CD4-positive, CD25-positive, alpha-beta regulatory T cell (primary cell): ENCODE results near the gene LRP2. TPM values are rescaled to one million over a fixed set of nuclear protein-coding genes. Genes with fewer than 3 reads are reported as not detected.

Experiments used
- ATAC-seq, 2 donors: fragments of 150-1000 bp; cut with Tn5 transposase; one replicate each; pipeline ENCODE4 v1.10.0; 2021; ENCODE audit warnings: low read depth in 2 of 2, moderate number of reproducible peaks in 2 of 2, moderate library complexity in 1 of 2
- DNase-seq, 3 donors: peaks; one replicate each; pipeline versions ENCODE4 v3.0.0 to v3.0.0-alpha.2; 2012 to 2022; ENCODE audit warnings: mixed read lengths in 1 of 3
- H3K27ac ChIP-seq: one replicate; pipeline ENCODE4 v1.7.0; 2013; ENCODE audit warnings: mild to moderate bottlenecking, low read length; ENCODE audit not compliant: insufficient read depth, poor library complexity, severe bottlenecking
- H3K27me3 ChIP-seq: one replicate; pipeline ENCODE4 v1.7.0; 2013; ENCODE audit warnings: low read length; ENCODE audit not compliant: control insufficient read depth, insufficient read depth
- H3K36me3 ChIP-seq: one replicate; pipeline ENCODE4 v1.7.0; 2013; ENCODE audit warnings: mild to moderate bottlenecking, low read length, moderate library complexity; ENCODE audit not compliant: control insufficient read depth, insufficient read depth
- H3K4me1 ChIP-seq: 2 replicates; pipeline ENCODE4 v1.7.0; 2013; ENCODE audit warnings: mild to moderate bottlenecking, low read length; ENCODE audit not compliant: insufficient read depth, control insufficient read depth, poor library complexity, severe bottlenecking
- H3K4me3 ChIP-seq: one replicate; pipeline ENCODE4 v1.7.0; 2013; ENCODE audit warnings: low read depth, mild to moderate bottlenecking, low read length, moderate library complexity
- H3K9me3 ChIP-seq, 2 experiments: 1 replicate in 1 of 2; 2 replicates in 1 of 2; pipeline ENCODE4 v1.7.0; 2013; ENCODE audit warnings: low read length in 2 of 2, mild to moderate bottlenecking in 1 of 2, moderate library complexity in 1 of 2; ENCODE audit not compliant: control insufficient read depth in 2 of 2
- H3K27ac Mint-ChIP-seq, 3 donors: one replicate each; pipeline ENCODE4 v1.8.0; 2020 to 2022; ENCODE audit warnings: mild to moderate bottlenecking in 3 of 3, mixed read lengths in 3 of 3, moderate library complexity in 2 of 3
- H3K27me3 Mint-ChIP-seq: one replicate; pipeline ENCODE4 v1.8.0; 2022; ENCODE audit warnings: mild to moderate bottlenecking, mixed read lengths
- H3K36me3 Mint-ChIP-seq: one replicate; pipeline ENCODE4 v1.8.0; 2020; ENCODE audit warnings: mixed read lengths
- H3K4me1 Mint-ChIP-seq, 4 donors: one replicate each; pipeline ENCODE4 v1.8.0; 2020 to 2022; ENCODE audit warnings: mixed read lengths in 4 of 4, mild to moderate bottlenecking in 1 of 4
- H3K4me3 Mint-ChIP-seq, 4 donors: one replicate each; pipeline ENCODE4 v1.8.0; 2020 to 2022; ENCODE audit warnings: mild to moderate bottlenecking in 4 of 4, mixed read lengths in 4 of 4, moderate library complexity in 3 of 4
- H3K9me3 Mint-ChIP-seq, 7 donors: one replicate each; pipeline ENCODE4 v1.8.0; 2020 to 2022; ENCODE audit warnings: mixed read lengths in 7 of 7, mild to moderate bottlenecking in 3 of 7, moderate library complexity in 2 of 7
- polyA plus RNA-seq, 4 donors: library from polyadenylated mRNA; unstranded; fragments of 300-500 nt; fragmentation: Illumina TruSeq; gene quantifications; one replicate each; pipeline ENCODE4 v1.2.3, GENCODE V29; 2021
- total RNA-seq: library from RNA; stranded (reverse); gene quantifications from one replicate; pipeline ENCODE4 v1.2.3, GENCODE V29; 2022

The LRP2 gene
- total and polyA plus RNA-seq, 5 donors from 2014 or later = not detected

- H3K27ac ChIP-seq = no peak overlapping the region
- H3K27me3 ChIP-seq = peaks cover 4% of the 10 kb centered on the region
- H3K4me1 Mint-ChIP-seq = no peaks in the 10 kb centered on the region
- H3K4me3 Mint-ChIP-seq = no peak overlapping the region
- no peaks in the 10 kb centered on the region for H3K36me3 Mint-ChIP-seq
- peaks cover 0 to 4% (median 0%) of the 10 kb centered on the region in 7 donors for H3K9me3 Mint-ChIP-seq
- no peaks in the 10 kb centered on the region for H3K4me1 ChIP-seq
- H3K27me3 Mint-ChIP-seq = peaks cover 20% of the 10 kb centered on the region
- H3K36me3 ChIP-seq = no peaks in the 10 kb centered on the region
- ATAC-seq (no peak), DNase-seq (no peak)
- no peak overlapping the region for H3K27ac Mint-ChIP-seq
- H3K4me3 ChIP-seq = no peak overlapping the region
- H3K9me3 ChIP-seq = no peaks in the 10 kb centered on the region
Measured at GRCh38 chr2:169388161-169388560, 25.8 kb upstream of the LRP2 start.

GRCh38 chr2:169386722-169387121 lies 24.4 kb upstream of the LRP2 start:
- Mint-ChIP-seq H3K27me3 (peaks cover 25% of the 10 kb centered on the region), H3K36me3 (no peaks in the 10 kb centered on the region), H3K9me3 (peaks cover 0 to 4% (median 0%) of the 10 kb centered on the region in 7 donors)

GRCh38 chr2:169384816-169385215 lies 22.5 kb upstream of the LRP2 start:
- Histone ChIP-seq H3K27ac (no peak overlapping the region), H3K4me3 (no peak overlapping the region), H3K27me3 (peaks cover under 1% of the 10 kb centered on the region), H3K9me3 (no peaks in the 10 kb centered on the region), H3K36me3 (no peaks in the 10 kb centered on the region), H3K4me1 (no peaks in the 10 kb centered on the region)
- Mint-ChIP-seq H3K4me1 (no peaks in the 10 kb centered on the region), H3K9me3 (peaks cover 0 to 8% (median 0%) of the 10 kb centered on the region in 7 donors), H3K27ac (no peak overlapping the region), H3K27me3 (peaks cover 35% of the 10 kb centered on the region), H3K36me3 (no peaks in the 10 kb centered on the region), H3K4me3 (no peak overlapping the region)
- ATAC-seq (no peak), DNase-seq (no peak)

More at GRCh38 chr2:169386722-169387121, 24.4 kb upstream of the LRP2 start:
- no peak overlapping the region for H3K4me3 Mint-ChIP-seq
- no peak for ATAC-seq
- Histone ChIP-seq H3K9me3 (no peaks in the 10 kb centered on the region), H3K4me3 (no peak overlapping the region), H3K27ac (no peak overlapping the region), H3K4me1 (no peaks in the 10 kb centered on the region), H3K27me3 (peaks cover 4% of the 10 kb centered on the region), H3K36me3 (no peaks in the 10 kb centered on the region)
- no peak overlapping the region for H3K27ac Mint-ChIP-seq
- H3K4me1 Mint-ChIP-seq = no peaks in the 10 kb centered on the region
- no peak for DNase-seq

GRCh38 chr2:169372561-169372960 lies 10.2 kb upstream of the LRP2 start:
- no peak overlapping the region for H3K27ac ChIP-seq
- no peak overlapping the region for H3K4me3 Mint-ChIP-seq
- DNase-seq = no peak
- H3K27ac Mint-ChIP-seq = no peak overlapping the region
- no peak for ATAC-seq
- no peak overlapping the region for H3K4me3 ChIP-seq
- no peaks in the 10 kb centered on the region for H3K27me3 ChIP-seq
- H3K36me3 ChIP-seq = no peaks in the 10 kb centered on the region
- H3K4me1 ChIP-seq = no peaks in the 10 kb centered on the region
- peaks cover 24% of the 10 kb centered on the region for H3K27me3 Mint-ChIP-seq
- H3K4me1 Mint-ChIP-seq = no peaks in the 10 kb centered on the region
- H3K9me3 ChIP-seq = no peaks in the 10 kb centered on the region
- peaks cover 0 to 4% (median 0%) of the 10 kb centered on the region in 7 donors for H3K9me3 Mint-ChIP-seq
- H3K36me3 Mint-ChIP-seq = no peaks in the 10 kb centered on the region

- no peaks in the 10 kb centered on the region for H3K36me3 Mint-ChIP-seq
- peaks cover 12 to 36% (median 16%) of the 10 kb centered on the region in 4 donors for H3K4me1 Mint-ChIP-seq
- Histone ChIP-seq H3K27me3 (no peaks in the 10 kb centered on the region), H3K4me3 (no peak overlapping the region), H3K27ac (no peak overlapping the region), H3K36me3 (no peaks in the 10 kb centered on the region), H3K4me1 (peaks cover 33% of the 10 kb centered on the region), H3K9me3 (no peaks in the 10 kb centered on the region)
- peaks cover 0 to 6% (median 4%) of the 10 kb centered on the region in 7 donors for H3K9me3 Mint-ChIP-seq
- H3K4me3 Mint-ChIP-seq = peak overlapping the region in 1 of 4 donors; percentile 96
- H3K27me3 Mint-ChIP-seq = peaks cover 42% of the 10 kb centered on the region
- DNase-seq (no peak), ATAC-seq (no peak)
- no peak overlapping the region for H3K27ac Mint-ChIP-seq
Measured at GRCh38 chr2:169366066-169366465, 3.7 kb upstream of the LRP2 start.

- Mint-ChIP-seq H3K9me3 (peaks cover 0 to 6% (median 3%) of the 10 kb centered on the region in 7 donors), H3K27ac (peak overlapping the region; percentile 27 to 84 (median 61)), H3K4me1 (peaks cover 12 to 37% (median 16%) of the 10 kb centered on the region in 4 donors), H3K27me3 (peaks cover 49% of the 10 kb centered on the region), H3K36me3 (no peaks in the 10 kb centered on the region), H3K4me3 (peak overlapping the region; percentile 92 to 96 (median 94))
- peak overlapping the region; percentile 92 for H3K4me3 ChIP-seq
- no peak overlapping the region for H3K27ac ChIP-seq
- H3K36me3 ChIP-seq = no peaks in the 10 kb centered on the region
- DNase-seq (peak in 2 of 3 donors; percentile 13 to 54), ATAC-seq (no peak)
- H3K9me3 ChIP-seq = no peaks in the 10 kb centered on the region
- peaks cover 6% of the 10 kb centered on the region for H3K27me3 ChIP-seq
- H3K4me1 ChIP-seq = peaks cover 33% of the 10 kb centered on the region
Measured at GRCh38 chr2:169365029-169365480, 2.7 kb upstream of the LRP2 start.

- DNase-seq (peak; percentile 5 to 63 (median 32)), ATAC-seq (peak in 1 of 2 donors; percentile 46)
- Histone ChIP-seq H3K27me3 (peaks cover 12% of the 10 kb centered on the region), H3K36me3 (no peaks in the 10 kb centered on the region), H3K27ac (no peak overlapping the region), H3K4me3 (peak overlapping the region; percentile 79), H3K9me3 (no peaks in the 10 kb centered on the region), H3K4me1 (peaks cover 33% of the 10 kb centered on the region)
- Mint-ChIP-seq H3K4me3 (peak overlapping the region; percentile 92 to 96 (median 94)), H3K4me1 (peaks cover 12 to 37% (median 16%) of the 10 kb centered on the region in 4 donors), H3K36me3 (no peaks in the 10 kb centered on the region), H3K27me3 (peaks cover 49% of the 10 kb centered on the region), H3K9me3 (peaks cover 0 to 6% (median 0%) of the 10 kb centered on the region in 7 donors), H3K27ac (peak overlapping the region in 1 of 3 donors; percentile 69)
Measured at GRCh38 chr2:169363560-169364150, 1.3 kb upstream of the LRP2 start.
